ENCODE measurements around the gene MUC13. TPM values are rescaled to one million over a fixed set of nuclear protein-coding genes. Genes with fewer than 3 reads are reported as not detected.

Gene MUC13
- total RNA-seq, 1 experiment from 2014 or later = 0.13 TPM

- H3K27me3 ChIP-seq (ENCODE audit: control insufficient read depth, insufficient read depth, low read length) = no peaks in the 10 kb centered on the region
- H3K9me3 ChIP-seq (ENCODE audit: control insufficient read depth, insufficient read depth, low read depth, low read length) = no peaks in the 10 kb centered on the region
- ChIA-PET POLR2A (no interaction called here), CTCF (no interaction called here)
- DNase-seq (ENCODE audit: low read depth, low spot score) = no peak
- no peak overlapping the region for H3K4me3 ChIP-seq (ENCODE audit: low read depth in 2 of 2, low read length in 2 of 2)
- no peaks in the 10 kb centered on the region for H3K36me3 ChIP-seq (ENCODE audit: control insufficient read depth, insufficient read depth, low read length)
- BruUV-seq (replicated peaks) = no TSS peak
- no peak overlapping the region for H3K27ac ChIP-seq (ENCODE audit: low read length)
- no peak for TF ChIP-seq CTCF (IDR thresholded peaks at IDR 0.05)
- TF ChIP-seq POLR2AphosphoS5 (IDR thresholded peaks at IDR 0.05; ENCODE audit: low read depth, low read length) = no peak
- TF ChIP-seq TCF7L2 (IDR thresholded peaks at IDR 0.05; ENCODE audit: low read depth, low read length) = no peak
- no peak for TF ChIP-seq REST (IDR thresholded peaks at IDR 0.05; ENCODE audit: insufficient read depth in 1 of 2, low read depth in 2 of 2, low read length in 1 of 2)
- no peak for TF ChIP-seq SIN3A (IDR thresholded peaks at IDR 0.05; ENCODE audit: borderline replicate concordance, insufficient read depth, low read depth, low read length)
- no peaks in the 10 kb centered on the region for H3K4me1 ChIP-seq (ENCODE audit: control insufficient read depth, insufficient read depth, low read length)
- no peak for ATAC-seq
- in situ Hi-C loops (cut with HindIII; ENCODE audit: low pct_unique_long_range_greater_than_20kb, low sequenced_read_pairs) = no loop called here
- intact Hi-C loops (cut with micrococcal nuclease; ENCODE audit: unreplicated experiment) = no loop called here
These were observed 17.6 kb downstream of the MUC13 start for GRCh38 chr3:124916837-124917409.

DNA sequence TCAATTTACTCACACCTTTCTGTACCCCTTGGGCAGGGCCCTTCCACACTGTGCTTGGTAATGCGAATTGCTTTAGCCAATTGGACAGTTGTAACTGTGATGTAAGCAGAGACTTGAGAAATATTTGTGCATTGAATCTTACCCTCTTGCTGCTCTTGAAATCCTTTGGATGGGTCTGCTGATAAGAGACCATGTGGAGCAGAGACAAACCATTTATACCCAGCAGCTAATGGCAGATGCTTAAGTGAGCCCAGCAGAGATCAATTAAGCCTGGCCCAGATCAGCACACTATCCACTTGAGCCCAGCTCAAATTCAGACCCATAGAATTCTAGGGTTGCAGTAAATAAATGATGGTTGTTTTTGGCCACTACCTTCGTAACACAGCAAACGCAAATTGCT lies 19.3 kb downstream of the MUC13 start:
- CTCF ChIA-PET = no interaction called here
- Histone ChIP-seq H3K27ac (ENCODE audit: low read length) (no peak overlapping the region), H3K9me3 (ENCODE audit: control insufficient read depth, insufficient read depth, low read depth, low read length) (no peaks in the 10 kb centered on the region), H3K4me1 (ENCODE audit: control insufficient read depth, insufficient read depth, low read length) (no peaks in the 10 kb centered on the region), H3K4me3 (ENCODE audit: low read depth in 2 of 2, low read length in 2 of 2) (no peak overlapping the region), H3K27me3 (ENCODE audit: control insufficient read depth, insufficient read depth, low read length) (no peaks in the 10 kb centered on the region), H3K36me3 (ENCODE audit: control insufficient read depth, insufficient read depth, low read length) (no peaks in the 10 kb centered on the region)
- no TSS peak for BruUV-seq (replicated peaks)
- ATAC-seq = no peak
- in situ Hi-C loops (cut with HindIII; ENCODE audit: low pct_unique_long_range_greater_than_20kb, low sequenced_read_pairs) (no loop called here), intact Hi-C loops (cut with micrococcal nuclease; ENCODE audit: unreplicated experiment) (no loop called here)
- TF ChIP-seq REST (IDR thresholded peaks at IDR 0.05; ENCODE audit: insufficient read depth in 1 of 2, low read depth in 2 of 2, low read length in 1 of 2) (no peak), CTCF (IDR thresholded peaks at IDR 0.05) (no peak), SIN3A (IDR thresholded peaks at IDR 0.05; ENCODE audit: borderline replicate concordance, insufficient read depth, low read depth, low read length) (no peak), TCF7L2 (IDR thresholded peaks at IDR 0.05; ENCODE audit: low read depth, low read length) (no peak), POLR2AphosphoS5 (IDR thresholded peaks at IDR 0.05; ENCODE audit: low read depth, low read length) (no peak)
- DNase-seq (ENCODE audit: low read depth, low spot score) = no peak
- POLR2A ChIA-PET = interaction anchor here (0.6 kb wide), 2 partner anchors 202 to 375 kb away, joined by 3 read pairs; no protein-coding TSS in a partner anchor

All from Panc1 (cell line).